Stimulated activated CD4-positive, alpha-beta T cell treated with anti-CD3 and anti-CD28 coated beads, Interleukin-2, amount 100 ng/mL, for 48 hours (primary cell): ENCODE measurements around the gene TNIK.
"Not testable (repeated sequence)": the region's sequence is repeated elsewhere in the genome, so short reads cannot be mapped to it uniquely, and the experiment has no call there.

Source experiments
- DNase-seq, 2 donors: peaks; one replicate each; pipeline ENCODE4 v3.0.0-alpha.2; 2020

Gene TNIK

DNA sequence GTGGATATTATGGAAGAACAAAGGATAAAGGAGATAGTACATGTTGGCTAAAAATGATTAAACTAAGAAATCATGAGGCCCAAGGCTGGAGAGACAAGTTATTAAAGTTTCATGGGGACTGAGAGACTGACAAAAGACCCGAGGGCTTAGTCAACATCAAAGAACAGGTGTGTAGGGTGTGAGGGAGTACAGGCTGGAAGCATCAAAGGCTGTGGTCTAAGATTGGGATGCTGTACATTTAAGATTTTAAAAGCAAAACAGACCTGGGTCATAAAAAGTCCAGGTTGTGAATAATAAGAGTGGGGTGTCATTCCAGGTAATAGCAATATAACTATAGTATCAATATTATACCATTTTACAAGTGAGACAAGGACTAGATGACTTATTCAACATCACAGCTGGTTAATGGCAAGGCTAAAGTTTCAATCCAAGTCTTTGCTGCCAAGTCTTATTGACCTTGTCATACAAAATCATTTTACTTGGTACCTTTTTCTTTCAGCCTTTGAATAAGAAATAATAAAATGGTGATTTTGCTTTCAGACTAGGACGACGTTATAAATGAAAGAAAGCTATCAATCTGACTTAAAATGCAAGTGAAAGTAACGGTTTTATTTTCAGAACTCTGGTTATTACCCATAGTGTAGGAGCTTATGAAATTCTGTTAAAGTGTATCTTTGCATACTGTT, 211.6 kb downstream of the TNIK start:
- no peak for DNase-seq

DNA sequence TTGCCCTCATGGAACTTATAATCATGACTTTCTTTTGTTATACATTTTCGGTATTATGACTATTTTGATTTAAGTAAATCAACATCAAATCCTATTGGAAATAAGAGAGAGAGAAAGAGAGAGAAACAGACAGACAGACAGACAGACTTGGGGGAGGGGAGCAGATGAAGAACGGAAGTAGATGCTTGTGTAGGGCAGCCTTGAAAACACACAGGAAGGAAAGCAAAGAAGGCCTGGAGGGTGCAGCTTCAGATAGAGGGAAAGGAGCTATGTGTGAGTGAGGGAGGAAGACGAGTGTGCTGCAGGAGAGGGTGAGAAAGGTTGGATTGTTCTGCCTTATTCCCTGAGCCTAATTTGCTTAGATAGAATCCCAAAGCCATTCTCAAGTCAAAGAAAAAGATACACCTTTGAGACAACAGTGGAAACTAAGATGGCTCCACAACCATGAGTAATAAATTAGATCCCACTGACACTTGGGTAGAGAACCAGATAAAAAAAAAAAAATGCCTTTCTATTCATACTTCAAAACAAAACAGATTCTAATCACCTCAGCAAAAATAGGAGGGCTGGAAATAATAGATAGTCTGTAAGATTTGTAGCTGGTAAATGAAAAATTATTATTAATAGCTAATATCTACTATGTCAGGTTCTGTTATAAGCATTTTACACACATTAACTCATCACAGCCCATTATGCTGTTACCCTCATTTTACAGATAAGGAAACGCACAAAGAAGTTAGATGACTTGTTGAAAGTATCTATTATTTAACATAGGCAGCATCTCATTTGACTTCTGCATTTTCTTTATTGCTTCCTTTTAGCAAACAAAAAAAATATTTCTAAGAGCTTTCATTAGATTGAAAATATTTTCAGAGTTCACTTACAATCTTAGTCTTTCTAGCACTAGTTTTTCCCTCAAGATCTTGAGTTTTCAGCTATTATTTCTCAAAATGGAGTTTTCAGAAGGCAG, 214.1 kb downstream of the TNIK start:
- no peak for DNase-seq

DNA sequence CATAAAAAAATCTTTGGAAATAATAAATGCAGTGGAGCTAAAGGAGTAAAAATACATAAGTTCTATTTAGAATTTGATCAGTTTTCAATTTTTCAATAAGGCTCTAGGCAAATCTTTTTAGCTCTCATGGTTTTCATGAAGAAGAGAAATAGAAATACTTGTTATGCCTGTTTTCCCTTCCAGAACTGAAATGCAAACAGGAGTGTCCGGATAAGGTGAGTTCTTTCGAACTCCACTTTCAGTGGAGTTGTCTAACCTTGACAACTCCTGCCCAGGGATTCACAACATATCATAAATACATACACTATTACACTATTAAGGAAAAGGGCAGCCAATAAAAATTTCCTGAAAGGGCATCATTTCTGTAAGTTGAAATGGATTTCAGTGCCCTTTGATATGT, 217.3 kb downstream of the TNIK start:
- DNase-seq, result no peak

DNA sequence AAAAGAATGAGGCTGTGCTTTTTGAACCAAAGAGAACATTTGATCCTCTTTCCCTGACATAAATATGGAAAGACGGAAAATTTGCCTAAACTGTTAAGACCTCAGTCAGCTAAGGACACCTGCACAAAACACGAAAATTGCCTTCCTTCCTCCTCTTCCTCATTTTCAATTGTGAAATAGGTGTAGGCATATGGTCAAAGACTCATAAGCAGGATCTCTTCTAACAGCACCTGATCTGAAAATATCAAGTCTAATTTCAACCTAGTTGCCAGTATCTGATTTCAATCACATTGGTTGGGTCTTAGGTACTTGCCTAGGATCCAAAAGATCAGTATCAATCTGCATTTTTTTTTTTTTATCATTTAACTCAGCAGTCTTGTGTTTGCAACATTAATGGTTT, 218.0 kb downstream of the TNIK start:
- DNase-seq, result no peak

DNA sequence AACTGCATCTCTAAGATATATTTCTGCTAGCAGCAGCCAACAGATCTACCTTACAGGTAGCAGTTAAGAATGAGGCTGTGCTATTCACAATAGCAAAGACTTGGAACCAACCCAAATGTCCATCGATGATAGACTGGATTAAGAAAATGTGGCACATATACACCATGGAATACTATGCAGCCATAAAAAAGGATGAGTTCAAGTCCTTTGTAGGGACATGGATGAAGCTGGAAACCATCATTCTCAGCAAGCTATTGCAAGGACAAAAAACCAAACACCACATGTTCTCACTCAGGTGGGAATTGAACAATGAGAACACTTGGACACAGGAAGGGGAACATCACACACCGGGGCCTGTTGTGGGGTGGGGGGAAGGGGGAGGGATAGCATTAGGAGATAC, 218.6 kb downstream of the TNIK start:
- not testable (repeated sequence) for DNase-seq

DNA sequence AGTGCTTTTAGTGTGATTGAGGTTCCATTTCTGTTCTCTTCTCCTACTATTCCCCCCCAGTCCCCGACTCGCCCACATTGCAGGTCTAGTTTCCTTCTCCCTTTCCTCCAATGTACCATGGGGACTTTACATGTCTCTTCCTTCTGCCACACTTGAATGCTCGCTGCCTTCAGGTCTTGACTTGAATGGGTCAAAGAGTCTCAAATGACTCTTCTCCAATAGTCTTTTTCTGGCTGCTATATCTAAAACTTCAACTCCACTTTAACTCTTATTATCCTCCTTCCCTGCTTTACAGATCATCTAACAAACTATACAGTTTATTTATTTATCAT, 219.7 kb downstream of the TNIK start:
- no peak for DNase-seq

DNA sequence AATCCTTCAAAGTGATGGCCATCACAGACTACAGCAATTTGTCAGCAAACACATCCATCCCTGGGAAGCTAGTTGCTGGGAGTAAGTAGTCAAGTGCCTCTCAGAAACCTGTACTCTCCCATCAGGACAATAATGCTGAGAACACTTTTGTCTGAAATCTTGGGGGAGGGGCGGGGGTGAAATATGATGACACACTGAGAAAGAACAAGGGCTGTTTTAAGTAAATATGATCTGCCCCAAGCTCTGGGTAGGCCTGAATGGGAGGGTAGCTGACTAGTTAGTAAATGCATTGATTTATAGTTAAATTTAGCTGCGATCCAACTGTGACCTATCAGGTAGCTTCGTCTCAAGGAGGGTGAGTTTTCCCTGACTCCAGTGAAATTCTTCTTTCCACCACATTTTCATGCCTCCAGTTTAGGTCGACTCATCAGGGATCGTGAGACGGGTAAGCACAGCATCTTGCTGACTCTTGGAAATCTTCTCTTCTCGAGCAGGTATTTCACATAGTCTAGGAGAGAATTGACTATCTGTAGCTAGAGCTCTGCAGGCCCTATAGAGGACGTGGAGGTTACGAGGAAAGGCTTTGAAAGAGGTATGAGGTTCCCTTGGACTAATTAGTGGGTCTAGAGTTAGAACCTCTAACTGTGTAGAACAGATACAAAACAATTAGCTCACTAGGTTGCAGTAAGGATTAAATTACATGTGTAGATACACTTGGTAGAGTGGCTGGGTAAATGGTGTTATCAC, 220.3 kb downstream of the TNIK start:
- DNase-seq, result no peak

DNA sequence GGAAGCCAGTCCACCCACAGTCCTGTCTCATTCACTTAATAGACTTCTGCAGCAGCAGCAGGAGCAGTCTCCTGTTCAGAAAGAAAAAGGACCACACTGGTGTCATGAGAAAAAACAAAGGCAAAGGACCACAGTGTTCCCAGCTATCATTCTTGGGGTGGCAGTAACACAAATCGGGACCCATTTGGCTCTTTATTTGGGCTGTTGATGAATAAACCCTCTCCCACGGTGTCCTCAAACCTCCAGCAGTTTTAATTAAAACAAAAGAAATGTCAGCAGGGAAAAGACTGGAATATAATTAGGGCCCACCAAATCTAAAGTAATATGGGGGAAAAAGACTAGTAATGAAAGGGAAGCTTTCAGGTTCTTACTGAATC, 223.2 kb downstream of the TNIK start:
- no peak for DNase-seq

DNA sequence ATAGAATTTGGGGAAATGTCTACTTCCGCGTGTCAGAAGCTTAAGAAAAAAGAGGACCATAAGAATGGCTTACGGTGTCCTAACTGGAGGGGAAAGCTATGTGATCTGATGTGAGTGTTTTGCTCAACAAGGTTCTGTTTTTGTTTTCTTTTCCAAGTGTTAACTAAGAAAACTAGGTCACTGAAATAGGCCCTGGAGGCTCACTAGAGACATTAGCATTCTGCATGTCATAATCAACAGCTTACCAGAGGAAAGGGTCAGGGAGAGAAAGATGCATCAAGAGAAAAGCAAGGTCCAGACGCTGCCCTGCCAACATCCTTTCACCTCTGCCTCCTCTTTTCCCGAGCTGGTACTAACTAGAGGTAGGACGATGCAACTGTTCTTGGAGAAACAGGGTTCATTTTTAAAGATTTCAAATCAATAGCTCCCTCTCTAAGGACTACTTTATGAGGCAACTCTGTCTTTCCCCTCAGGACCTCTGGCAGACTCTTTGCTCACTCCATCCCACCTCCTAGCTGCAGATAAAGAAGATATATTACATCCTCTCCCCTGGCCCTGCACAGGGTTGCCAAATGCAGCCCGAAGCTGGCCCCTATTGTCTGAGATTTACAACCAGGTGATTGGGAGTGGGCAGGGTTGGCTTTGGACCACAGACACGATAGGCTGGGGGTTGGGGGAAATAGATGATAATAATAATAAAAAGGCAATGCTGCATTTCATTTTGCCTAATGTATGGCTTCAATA, 223.8 kb downstream of the TNIK start:
- DNase-seq, result no peak

DNA sequence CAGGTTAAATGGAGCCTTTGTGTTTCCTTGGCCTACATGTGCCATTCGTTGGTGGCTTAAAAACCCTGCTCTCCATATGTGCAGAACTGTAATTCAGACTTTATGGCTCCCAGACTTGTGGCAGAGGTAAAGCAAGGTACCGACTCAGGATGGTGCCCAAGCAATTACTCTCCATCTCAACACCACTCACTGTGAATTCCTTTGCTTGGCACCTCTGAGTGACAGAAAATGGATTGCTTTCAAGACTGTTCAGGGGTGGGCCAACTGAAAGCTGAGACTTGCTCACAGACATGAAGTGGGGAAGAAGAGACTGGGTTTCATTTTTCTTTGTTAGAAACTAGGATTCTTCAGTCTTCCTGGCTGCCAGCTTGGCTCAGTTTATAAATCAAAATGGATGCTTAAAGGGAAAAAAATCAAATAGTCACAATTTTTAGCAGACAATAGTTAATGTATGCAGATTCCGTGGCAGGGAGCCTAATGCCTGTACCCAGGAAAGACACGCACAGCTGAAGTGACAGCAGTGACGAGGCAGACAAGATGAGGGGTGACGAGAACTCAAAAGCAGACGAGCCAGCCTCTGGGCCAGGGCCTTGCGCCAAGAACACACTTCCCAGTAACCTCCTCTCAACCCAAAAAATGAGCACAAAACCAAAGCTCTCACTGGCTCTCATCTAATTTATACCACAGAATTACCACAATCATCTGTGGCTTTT, 225.8 kb downstream of the TNIK start:
- no peak for DNase-seq

DNA sequence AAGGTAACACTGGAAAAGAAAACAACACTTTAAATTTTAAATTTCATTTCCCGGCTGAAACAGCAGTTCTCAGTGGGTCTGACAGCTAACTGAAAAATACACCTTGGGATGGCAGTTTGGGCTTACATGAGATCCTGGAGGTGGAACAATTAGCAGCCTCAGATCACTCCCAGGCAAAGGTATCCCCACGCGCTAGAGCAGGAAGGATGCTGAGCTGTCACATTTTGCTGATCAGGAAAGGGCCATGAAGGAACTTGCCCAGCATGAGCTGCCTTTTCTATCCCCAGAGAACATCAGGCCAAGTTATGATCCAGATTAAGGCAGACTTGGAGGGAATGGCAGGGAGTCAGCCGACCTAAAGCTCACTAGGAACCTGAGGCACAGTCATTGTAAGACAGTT, 228.8 kb downstream of the TNIK start:
- no peak for DNase-seq

DNA sequence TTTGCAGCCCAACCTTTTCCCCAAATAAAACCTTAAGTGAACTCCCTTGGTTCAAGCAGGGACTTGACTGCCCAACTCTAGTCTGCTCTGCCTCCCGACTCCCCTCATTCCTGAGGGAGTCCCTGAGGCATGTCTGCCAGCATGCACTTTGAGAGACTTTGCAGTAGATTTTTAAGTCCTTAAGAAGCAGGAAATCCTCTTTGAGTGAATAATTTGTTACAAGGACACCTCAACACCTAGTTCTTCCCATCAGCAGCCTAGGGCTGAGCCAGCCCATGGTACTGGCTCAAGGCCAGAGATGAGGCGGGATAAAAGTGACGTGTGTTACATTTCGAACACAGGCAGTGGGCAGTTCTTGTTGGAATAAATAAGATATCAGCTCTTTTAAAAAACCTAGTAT, 229.3 kb downstream of the TNIK start:
- DNase-seq, result no peak

DNA sequence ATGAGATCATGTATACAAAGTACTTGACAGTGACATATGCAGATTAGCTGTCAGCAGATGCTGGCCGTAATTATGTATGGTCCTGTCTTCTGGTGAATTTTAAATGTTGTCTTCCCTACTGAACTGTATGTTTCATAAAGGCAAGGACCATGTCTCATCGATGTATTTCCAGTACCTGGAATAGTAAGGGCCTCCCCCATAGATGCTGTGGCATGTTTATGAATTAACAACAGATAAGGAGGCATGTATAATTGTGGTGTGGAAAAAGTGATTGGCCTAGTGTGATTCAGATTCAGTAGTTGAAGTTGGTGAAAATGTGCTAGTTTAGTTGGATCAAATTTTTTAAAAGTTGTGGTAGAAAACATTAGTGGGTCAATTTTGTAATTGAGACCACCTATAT, 231.0 kb downstream of the TNIK start:
- no peak for DNase-seq

DNA sequence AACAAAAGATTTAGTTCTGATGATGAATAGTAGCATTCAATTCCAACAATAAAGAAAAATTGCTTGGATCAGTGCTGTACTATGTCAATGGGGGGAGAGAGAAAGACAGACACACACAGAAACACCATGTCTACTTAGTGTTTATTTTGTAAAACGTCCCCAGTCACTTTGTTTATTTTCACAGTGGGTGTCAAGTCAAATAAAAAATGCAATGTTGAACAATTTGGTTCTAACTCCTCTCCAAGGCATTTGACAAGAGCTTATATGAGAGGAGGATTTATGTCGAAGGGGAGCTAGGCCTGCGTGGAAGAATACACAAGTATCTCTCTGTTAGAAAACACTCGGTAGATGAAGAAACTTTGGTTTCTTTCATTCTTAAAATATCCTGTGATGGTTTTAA, 232.0 kb downstream of the TNIK start:
- no peak for DNase-seq

DNA sequence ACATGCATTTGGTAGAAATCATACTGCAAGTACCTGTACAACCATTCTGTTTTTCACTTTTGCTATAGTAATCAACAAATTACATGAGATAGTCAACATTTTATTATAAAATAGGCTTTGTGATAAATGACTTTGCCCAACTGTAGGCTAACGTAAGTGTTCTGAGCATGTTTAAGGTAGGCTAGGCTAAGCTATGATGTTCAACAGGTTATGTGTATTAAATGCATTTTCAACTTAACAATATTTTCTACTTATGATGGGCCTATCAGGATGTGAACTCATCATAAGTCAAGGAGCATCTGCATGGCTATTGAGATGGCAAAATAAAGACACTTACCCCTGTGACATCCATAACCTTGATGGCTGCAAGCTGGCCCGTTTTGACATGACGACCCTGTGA, 232.4 kb downstream of the TNIK start:
- DNase-seq, result no peak

DNA sequence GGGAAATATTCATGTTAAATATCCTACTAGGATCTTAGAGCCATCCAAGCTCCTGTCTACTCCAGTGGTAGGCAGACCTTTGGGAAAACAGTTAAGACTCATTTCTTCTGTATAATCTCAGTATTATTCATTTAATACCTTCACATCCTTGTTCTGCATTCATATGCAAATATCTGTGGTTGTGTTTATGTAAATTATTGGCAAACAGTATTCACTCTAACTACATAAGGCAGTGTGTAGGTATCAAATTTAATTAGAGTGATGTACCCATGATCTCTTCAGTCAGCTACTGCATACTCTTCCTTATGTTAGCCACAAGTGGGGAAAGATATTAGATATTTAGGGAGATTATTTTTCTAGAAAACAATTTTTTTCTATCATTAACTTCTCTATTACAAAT, 232.8 kb downstream of the TNIK start:
- no peak for DNase-seq

DNA sequence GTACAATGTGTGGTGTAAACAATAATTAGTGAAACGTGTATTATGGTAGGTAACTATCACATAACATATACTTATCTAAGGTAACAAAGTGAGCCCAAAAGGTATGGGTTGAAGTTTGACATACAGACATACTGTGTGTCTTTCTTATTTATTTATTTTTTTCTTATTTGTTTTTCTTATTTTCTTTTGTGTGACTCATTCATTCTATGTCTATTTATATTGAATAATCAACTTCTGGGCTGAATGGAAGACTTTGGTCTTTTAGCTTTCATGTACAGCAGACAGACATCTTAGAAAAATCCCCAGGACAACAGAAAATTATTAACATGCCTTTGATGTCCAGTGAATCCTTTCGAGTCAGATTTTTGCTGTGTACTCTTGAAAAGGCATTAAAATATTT, 233.4 kb downstream of the TNIK start:
- no peak for DNase-seq

DNA sequence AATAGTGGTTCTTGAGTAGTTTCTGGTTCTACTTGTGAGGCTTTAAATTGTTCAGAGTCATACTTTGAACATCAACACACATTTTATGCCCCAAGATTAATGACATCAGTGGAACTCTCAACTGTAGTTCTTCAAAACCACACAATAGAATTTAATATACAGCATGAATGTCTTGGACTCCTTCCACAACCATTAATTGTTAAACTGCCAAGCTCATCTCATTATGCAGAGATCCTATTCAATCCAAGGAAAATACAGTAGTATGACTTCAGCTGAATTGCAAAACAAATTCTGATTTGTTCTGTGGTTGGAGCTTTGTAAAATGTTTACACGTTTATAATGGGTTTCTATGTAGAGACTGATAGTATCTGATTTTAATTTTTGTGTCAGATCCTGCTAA, 234.5 kb downstream of the TNIK start:
- DNase-seq, result no peak

DNA sequence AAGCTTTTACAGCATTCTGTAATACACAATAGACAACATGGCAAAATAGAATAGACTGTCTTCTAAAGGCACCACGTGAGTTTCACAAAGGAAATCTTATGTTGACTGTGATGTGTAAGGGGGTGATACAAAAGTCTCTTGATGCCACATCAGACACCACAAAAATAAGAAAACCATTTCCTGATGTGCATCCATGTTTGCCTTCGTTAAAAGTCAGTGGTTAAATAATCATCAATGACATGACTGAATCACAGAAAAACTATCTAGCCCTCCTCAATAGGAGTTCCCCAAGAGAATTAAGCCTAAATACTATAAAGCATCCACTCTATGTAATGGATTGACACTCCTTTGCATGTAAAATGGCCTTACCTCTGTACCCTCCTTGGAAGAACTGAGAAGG, 235.0 kb downstream of the TNIK start:
- no peak for DNase-seq

DNA sequence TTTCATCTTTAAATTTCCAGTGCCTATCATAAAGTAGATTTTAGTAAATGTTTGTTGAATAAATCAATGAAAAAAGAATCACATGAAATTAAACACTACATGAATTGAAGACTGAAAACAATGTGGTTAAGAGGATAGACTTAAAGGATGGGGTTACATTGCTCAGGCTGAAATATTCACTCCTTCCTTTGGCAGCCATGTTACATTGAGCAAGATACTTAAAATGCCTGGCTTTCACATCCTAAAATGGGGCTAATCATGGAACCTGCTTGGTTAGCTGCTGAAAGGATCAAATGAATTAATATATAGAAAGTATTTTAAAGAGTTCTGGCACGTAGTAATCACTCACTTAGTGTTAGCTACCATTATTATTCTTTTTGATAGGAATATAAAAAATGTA, 236.8 kb downstream of the TNIK start:
- no peak for DNase-seq

DNA sequence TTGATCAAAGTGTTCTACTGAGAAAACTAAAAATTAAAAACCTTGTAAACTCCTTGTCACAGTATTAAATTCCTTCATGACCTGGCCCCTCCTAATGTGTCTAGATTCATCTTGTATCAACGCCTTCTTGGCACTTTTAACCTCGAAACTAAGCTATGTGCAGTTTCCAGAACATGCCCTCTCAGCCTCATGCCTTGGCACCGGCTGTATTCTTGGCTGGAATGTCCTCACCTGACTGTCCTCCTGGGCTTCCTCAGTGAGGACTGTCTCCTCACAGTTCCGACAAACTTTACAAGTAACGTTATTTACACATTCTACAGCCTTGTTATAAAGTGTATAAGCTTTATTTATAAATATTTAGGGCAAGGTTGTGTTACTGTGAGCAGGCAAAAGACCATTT, 237.2 kb downstream of the TNIK start:
- no peak for DNase-seq

DNA sequence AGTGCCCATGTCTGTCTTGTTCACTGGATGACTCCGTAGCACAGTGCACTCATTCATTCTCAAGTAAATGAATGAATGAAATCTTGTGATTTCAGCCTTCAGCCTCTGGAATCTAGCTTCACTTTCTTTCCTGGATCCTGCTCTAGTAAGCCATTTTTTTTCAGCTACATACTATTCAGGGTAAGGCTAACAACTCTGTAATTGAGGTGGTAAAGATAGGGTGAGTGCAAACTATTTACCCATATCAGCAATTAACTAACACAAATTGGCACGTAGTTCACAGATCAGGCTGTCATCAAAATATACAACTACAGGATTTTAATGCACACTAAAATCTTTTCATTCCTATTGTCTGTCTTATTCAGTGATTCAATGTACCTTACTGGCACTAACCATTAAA, 238.6 kb downstream of the TNIK start:
- DNase-seq, result no peak

DNA sequence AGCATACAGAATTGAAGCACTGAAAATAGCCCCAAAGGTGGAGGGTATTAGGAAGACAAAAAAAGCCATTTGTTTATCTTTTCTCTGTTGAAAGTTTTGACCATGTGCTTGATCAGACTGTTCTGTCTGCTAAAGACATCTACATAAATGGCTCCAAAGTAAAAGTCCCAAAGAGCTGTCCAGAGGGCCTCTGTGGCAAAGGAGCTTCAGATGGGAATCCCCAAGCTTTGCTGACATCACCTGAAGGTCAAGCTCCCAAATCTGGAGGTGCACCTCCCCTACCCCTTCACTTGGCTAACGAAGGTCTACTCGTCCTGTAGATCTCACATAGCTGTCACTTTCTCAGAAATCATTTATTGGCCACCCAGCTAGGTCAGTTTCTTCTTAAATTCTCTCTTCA, 239.1 kb downstream of the TNIK start:
- DNase-seq, result no peak
